HepG2 (cell line): ENCODE results near the gene TNS1. TPM values are rescaled to one million over a fixed set of nuclear protein-coding genes. Genes with fewer than 3 reads are reported as not detected.

Source experiments
- ATAC-seq: fragments of 200-7000 bp; cut with Tn5 transposase; 3 replicates; pipeline ENCODE4 v1.9.1; 2020; ENCODE audit warnings: mild to moderate bottlenecking, moderate library complexity
- BruUV-seq: library from RNA; stranded (reverse); fragments of 400-500 nt; replicated peaks from 2 replicates; lab custom pipeline; 2021; lab: Mats Ljungman, UMichigan
- CTCF ChIA-PET: fragments of 300-600 bp; formaldehyde crosslinking; extraction: SDS; loops from one replicate; lab custom pipeline; 2021; ENCODE audit warnings: low total read pairs, inconsistent platforms, low intra/inter-chr PET ratio; lab: Yijun Ruan, JAX
- POLR2A ChIA-PET: fragments of 350-600 bp; sonication (Branson Sonifier 250); formaldehyde crosslinking; loops from one replicate; lab custom pipeline; 2020; ENCODE audit warnings: antibody characterized with exemption, inconsistent platforms; lab: Yijun Ruan, JAX
- DNase-seq: peaks from one replicate; pipeline ENCODE4 v3.0.0-alpha.2; 2015; ENCODE audit warnings: low spot score
- FAIRE-seq: peaks from 3 replicates; lab custom pipeline; 2011; peaks lifted over from hg19 to GRCh38; lab: Jason Lieb, UNC
- H2AFZ ChIP-seq: one replicate; pipeline ENCODE4 v1.6.1; 2011; ENCODE audit warnings: low read length, inconsistent platforms
- H3K27ac ChIP-seq: fragments of 300-600 bp; 3 replicates; pipeline ENCODE4 v1.8.0; 2011; ENCODE audit warnings: mixed run types, mild to moderate bottlenecking, mixed read lengths, low read length, inconsistent platforms; ENCODE audit not compliant: insufficient read depth; ENCODE audit errors: extremely low read length
- H3K27me3 ChIP-seq, 2 experiments: fragments of 200-600 bp in 1 of 2; 2 replicates in 1 of 2; 3 replicates in 1 of 2; pipeline versions ENCODE4 v1.6.0 to v1.8.0; 2011; ENCODE audit warnings: low read length in 2 of 2, mild to moderate bottlenecking in 2 of 2, moderate library complexity in 2 of 2, inconsistent platforms in 1 of 2; ENCODE audit not compliant: insufficient read depth in 2 of 2, control insufficient read depth in 1 of 2
- H3K36me3 ChIP-seq, 2 experiments: fragments of 200-600 bp in 1 of 2; replicated peaks in 1 of 2; 2 replicates in 1 of 2; 3 replicates in 1 of 2; pipeline versions ENCODE4 v1.5.1 to v1.8.0; 2011; ENCODE audit warnings: low read length in 2 of 2, inconsistent platforms in 1 of 2; ENCODE audit not compliant: insufficient read depth in 2 of 2, control insufficient read depth in 1 of 2
- H3K4me1 ChIP-seq: 2 replicates; pipeline ENCODE4 v1.5.1; 2012; ENCODE audit warnings: low read length, inconsistent platforms; ENCODE audit not compliant: insufficient read depth
- H3K4me2 ChIP-seq: 2 replicates; pipeline ENCODE4 v1.6.0; 2011; ENCODE audit warnings: low read depth, low read length, inconsistent platforms
- H3K4me3 ChIP-seq, 3 experiments: fragments of 200-600 bp in 1 of 3; sonication (generic), shearing (Covaris generic) in 1 of 3; replicated peaks in 1 of 3; 2 replicates each; pipeline ENCODE4 v1.5.1; 2011 to 2016; ENCODE audit warnings: low read length in 3 of 3, inconsistent platforms in 2 of 3, low read depth in 2 of 3, mild to moderate bottlenecking in 2 of 3, control low read depth in 1 of 3, mixed read lengths in 1 of 3; ENCODE audit not compliant: insufficient read depth in 1 of 3
- H3K79me2 ChIP-seq: one replicate; pipeline ENCODE4 v1.6.1; 2011; ENCODE audit warnings: low read length, inconsistent platforms; ENCODE audit not compliant: insufficient read depth
- H3K9ac ChIP-seq: 2 replicates; pipeline ENCODE4 v1.6.0; 2011; ENCODE audit warnings: mild to moderate bottlenecking, low read depth, low read length, inconsistent platforms; ENCODE audit not compliant: insufficient read depth
- H3K9me3 ChIP-seq: 2 replicates; pipeline ENCODE4 v1.5.1; 2012; ENCODE audit warnings: mild to moderate bottlenecking, low read length
- H4K20me1 ChIP-seq: 2 replicates; pipeline ENCODE4 v1.6.0; 2011; ENCODE audit warnings: inconsistent platforms, mild to moderate bottlenecking, low read length, moderate library complexity; ENCODE audit not compliant: insufficient read depth
- ATF1 ChIP-seq: IDR thresholded peaks from 2 replicates; pipeline ENCODE4 v1.6.1; 2016; ENCODE audit warnings: mild to moderate bottlenecking, control low read depth
- HOMEZ ChIP-seq: IDR thresholded peaks from 2 replicates; pipeline ENCODE4 v1.6.1; 2016; ENCODE audit warnings: low read depth
- KDM3A ChIP-seq: IDR thresholded peaks from 2 replicates; pipeline ENCODE4 v1.6.1; 2018; ENCODE audit warnings: low read depth, missing compliant biosample characterization
- NFRKB ChIP-seq: fragments of 450-650 bp; IDR thresholded peaks from 2 replicates; pipeline ENCODE4 v1.6.1; 2017
- RARG ChIP-seq: sonication (generic); formaldehyde crosslinking; IDR thresholded peaks from 2 replicates; pipeline ENCODE4 v1.4.0; 2020; ENCODE audit warnings: low read depth, mild to moderate bottlenecking, missing genetic modification reagents
- RXRB ChIP-seq: IDR thresholded peaks from 2 replicates; pipeline ENCODE4 v1.6.1; 2016; ENCODE audit warnings: borderline replicate concordance, missing genetic modification reagents, missing compliant biosample characterization
- SMC3 ChIP-seq: IDR thresholded peaks from 2 replicates; pipeline ENCODE4 v1.6.1; 2011; ENCODE audit warnings: low read length, improper control_type of control experiment
- TCF7 ChIP-seq: sonication (generic); IDR thresholded peaks from 2 replicates; pipeline ENCODE4 v1.6.1; 2016; ENCODE audit warnings: antibody characterized with exemption, low read depth
- ZBTB1 ChIP-seq: sonication (generic); formaldehyde crosslinking; IDR thresholded peaks from 2 replicates; pipeline ENCODE4 v1.4.0; 2020; ENCODE audit warnings: missing genetic modification reagents, borderline replicate concordance
- ZNF225 ChIP-seq: sonication (generic); formaldehyde crosslinking; IDR thresholded peaks from 2 replicates; pipeline ENCODE4 v1.4.0; 2020; ENCODE audit warnings: mild to moderate bottlenecking, missing genetic modification reagents
- ZNF468 ChIP-seq: sonication (generic); formaldehyde crosslinking; IDR thresholded peaks from 2 replicates; pipeline ENCODE4 v1.8.0; 2022; ENCODE audit warnings: mild to moderate bottlenecking, moderate library complexity, missing genetic modification reagents
- ZNF510 ChIP-seq: sonication (generic); formaldehyde crosslinking; IDR thresholded peaks from 2 replicates; pipeline ENCODE4 v1.4.0; 2020; ENCODE audit warnings: low read depth, mild to moderate bottlenecking, missing genetic modification reagents
- whole genome bisulfite sequencing: methylation state at CpG from one replicate; pipeline ENCODE4 v1.1.6; 2017; ENCODE audit warnings: low lambda C conversion rate; 5-methylcytosine and 5-hydroxymethylcytosine counted together
- in situ Hi-C: cut with HindIII; loops from 2 replicates; pipeline ENCODE4 v1.10.0; 2017; ENCODE audit warnings: low pct_unique_long_range_greater_than_20kb; ENCODE audit not compliant: extremely low pct_ligation_motif_present
- intact Hi-C: fragments of 100-400 bp; cut with micrococcal nuclease; formaldehyde crosslinking; loops from one replicate; pipeline ENCODE4 v1.10.0; 2022; ENCODE audit not compliant: unreplicated experiment
- polyA plus RNA-seq, 8 experiments: library from polyadenylated mRNA; depleted of rRNA in 3 of 8; stranded (reverse) in 7 of 8; unstranded in 1 of 8; fragments of >200 nt; fragmentation: Illumina TruSeq in 4 of 8; extraction: Trizol in 4 of 8; gene quantifications; 2 replicates each; pipeline versions ENCODE4 v1.2.1 to v1.2.3, GENCODE V29; 2011 to 2016; ENCODE audit warnings: low read depth in 4 of 8, missing spikeins in 1 of 8, mixed read lengths in 1 of 8; ENCODE audit not compliant: insufficient read depth in 1 of 8
- total RNA-seq, 5 experiments: library from RNA; depleted of rRNA; stranded (reverse); fragments of >200 nt; fragmentation: Illumina TruSeq; extraction: Trizol; gene quantifications; 2 replicates each; pipeline ENCODE4 v1.2.3, GENCODE V29; 2016; ENCODE audit warnings: low read depth in 1 of 5
- TF ChIP-seq, protein P1 (sequence below): IDR thresholded peaks from 2 replicates; pipeline ENCODE4 v1.6.1; 2016; ENCODE audit warnings: low read depth, borderline replicate concordance
- TF ChIP-seq, protein P2 (sequence below): sonication (generic); formaldehyde crosslinking; IDR thresholded peaks from 2 replicates; pipeline ENCODE4 v1.5.1; 2020; ENCODE audit warnings: mild to moderate bottlenecking, missing genetic modification reagents, borderline replicate concordance
- TF ChIP-seq, protein P3 (sequence below): IDR thresholded peaks from 2 replicates; pipeline ENCODE4 v1.6.1; 2016; ENCODE audit warnings: low read depth, control low read depth

Gene TNS1
- total and polyA plus RNA-seq, 2 of the 13 experiments (the other 11 are each of a cell fraction or from before 2014, with no cell fraction given) = 1.9 to 118 TPM

- TF ChIP-seq ZNF510 (CRISPR knock-in tag) (no peak), ZBTB1 (CRISPR knock-in tag) (no peak), ZNF225 (CRISPR knock-in tag) (no peak)
- TF ChIP-seq, protein P1, sequence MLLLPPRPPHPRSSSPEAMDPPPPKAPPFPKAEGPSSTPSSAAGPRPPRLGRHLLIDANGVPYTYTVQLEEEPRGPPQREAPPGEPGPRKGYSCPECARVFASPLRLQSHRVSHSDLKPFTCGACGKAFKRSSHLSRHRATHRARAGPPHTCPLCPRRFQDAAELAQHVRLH = no peak
Measured at GRCh38 chr2:217843324-217843723, 159.5 kb downstream of the TNS1 start (continued).

DNA sequence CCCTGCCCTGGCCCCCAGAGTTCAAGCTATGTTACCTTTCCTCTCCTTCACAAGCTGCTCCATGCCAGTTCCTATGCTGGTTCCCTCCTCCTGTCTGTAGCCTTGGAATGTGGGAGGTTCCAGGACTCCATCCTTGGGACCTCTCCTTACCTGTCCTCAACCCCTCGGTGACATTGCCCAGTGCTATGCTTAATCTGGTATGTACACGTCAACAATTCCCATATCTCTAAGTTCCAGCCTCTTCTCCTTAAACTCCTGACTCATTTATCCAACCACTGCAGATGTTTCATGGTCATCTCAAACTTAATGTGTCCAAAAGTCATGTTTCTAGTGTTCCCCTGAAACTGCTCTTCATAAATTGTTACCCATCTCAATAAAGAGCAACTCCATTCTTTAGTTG, 160.8 kb downstream of the TNS1 start:
- no peak overlapping the region for H3K4me2 ChIP-seq
- H3K9ac ChIP-seq = no peak overlapping the region
- peaks cover 25% of the 10 kb centered on the region; the same call in 1 of the 2 replicates for H4K20me1 ChIP-seq
- in situ Hi-C loops = no loop called here
- ChIA-PET CTCF (no interaction called here), POLR2A (no interaction called here)
- WGBS = 72% methylated on average over 2 of the region's 2 CpGs
- no peaks in the 10 kb centered on the region for H3K27me3 ChIP-seq
- H2AFZ ChIP-seq = no peak overlapping the region
- no peak for FAIRE-seq
- no peak overlapping the region for H3K4me3 ChIP-seq
- H3K27ac ChIP-seq = no peak overlapping the region
- peaks cover 9% of the 10 kb centered on the region; the same call in 1 of the 2 replicates for H3K4me1 ChIP-seq
- peaks cover 25% of the 10 kb centered on the region for H3K9me3 ChIP-seq
- no TSS peak for BruUV-seq
- H3K79me2 ChIP-seq = no peaks in the 10 kb centered on the region
- ATAC-seq = no peak
- intact Hi-C loops = no loop called here
- DNase-seq = no peak
- H3K36me3 ChIP-seq = peaks cover 0 to under 1% of the 10 kb centered on the region in 2 experiments; a peak in 1 of 5 replicates
- TF ChIP-seq, protein P2, sequence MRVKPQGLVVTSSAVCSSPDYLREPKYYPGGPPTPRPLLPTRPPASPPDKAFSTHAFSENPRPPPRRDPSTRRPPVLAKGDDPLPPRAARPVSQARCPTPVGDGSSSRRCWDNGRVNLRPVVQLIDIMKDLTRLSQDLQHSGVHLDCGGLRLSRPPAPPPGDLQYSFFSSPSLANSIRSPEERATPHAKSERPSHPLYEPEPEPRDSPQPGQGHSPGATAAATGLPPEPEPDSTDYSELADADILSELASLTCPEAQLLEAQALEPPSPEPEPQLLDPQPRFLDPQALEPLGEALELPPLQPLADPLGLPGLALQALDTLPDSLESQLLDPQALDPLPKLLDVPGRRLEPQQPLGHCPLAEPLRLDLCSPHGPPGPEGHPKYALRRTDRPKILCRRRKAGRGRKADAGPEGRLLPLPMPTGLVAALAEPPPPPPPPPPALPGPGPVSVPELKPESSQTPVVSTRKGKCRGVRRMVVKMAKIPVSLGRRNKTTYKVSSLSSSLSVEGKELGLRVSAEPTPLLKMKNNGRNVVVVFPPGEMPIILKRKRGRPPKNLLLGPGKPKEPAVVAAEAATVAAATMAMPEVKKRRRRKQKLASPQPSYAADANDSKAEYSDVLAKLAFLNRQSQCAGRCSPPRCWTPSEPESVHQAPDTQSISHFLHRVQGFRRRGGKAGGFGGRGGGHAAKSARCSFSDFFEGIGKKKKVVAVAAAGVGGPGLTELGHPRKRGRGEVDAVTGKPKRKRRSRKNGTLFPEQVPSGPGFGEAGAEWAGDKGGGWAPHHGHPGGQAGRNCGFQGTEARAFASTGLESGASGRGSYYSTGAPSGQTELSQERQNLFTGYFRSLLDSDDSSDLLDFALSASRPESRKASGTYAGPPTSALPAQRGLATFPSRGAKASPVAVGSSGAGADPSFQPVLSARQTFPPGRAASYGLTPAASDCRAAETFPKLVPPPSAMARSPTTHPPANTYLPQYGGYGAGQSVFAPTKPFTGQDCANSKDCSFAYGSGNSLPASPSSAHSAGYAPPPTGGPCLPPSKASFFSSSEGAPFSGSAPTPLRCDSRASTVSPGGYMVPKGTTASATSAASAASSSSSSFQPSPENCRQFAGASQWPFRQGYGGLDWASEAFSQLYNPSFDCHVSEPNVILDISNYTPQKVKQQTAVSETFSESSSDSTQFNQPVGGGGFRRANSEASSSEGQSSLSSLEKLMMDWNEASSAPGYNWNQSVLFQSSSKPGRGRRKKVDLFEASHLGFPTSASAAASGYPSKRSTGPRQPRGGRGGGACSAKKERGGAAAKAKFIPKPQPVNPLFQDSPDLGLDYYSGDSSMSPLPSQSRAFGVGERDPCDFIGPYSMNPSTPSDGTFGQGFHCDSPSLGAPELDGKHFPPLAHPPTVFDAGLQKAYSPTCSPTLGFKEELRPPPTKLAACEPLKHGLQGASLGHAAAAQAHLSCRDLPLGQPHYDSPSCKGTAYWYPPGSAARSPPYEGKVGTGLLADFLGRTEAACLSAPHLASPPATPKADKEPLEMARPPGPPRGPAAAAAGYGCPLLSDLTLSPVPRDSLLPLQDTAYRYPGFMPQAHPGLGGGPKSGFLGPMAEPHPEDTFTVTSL (CRISPR knock-in tag) = no peak
- TF ChIP-seq ZNF468 (CRISPR knock-in tag) (no peak), RARG (no peak), ATF1 (no peak), TCF7 (no peak), KDM3A (CRISPR knock-in tag) (no peak), SMC3 (no peak), RXRB (CRISPR knock-in tag) (no peak), HOMEZ (CRISPR knock-in tag) (no peak), NFRKB (no peak)
- TF ChIP-seq, protein P3, sequence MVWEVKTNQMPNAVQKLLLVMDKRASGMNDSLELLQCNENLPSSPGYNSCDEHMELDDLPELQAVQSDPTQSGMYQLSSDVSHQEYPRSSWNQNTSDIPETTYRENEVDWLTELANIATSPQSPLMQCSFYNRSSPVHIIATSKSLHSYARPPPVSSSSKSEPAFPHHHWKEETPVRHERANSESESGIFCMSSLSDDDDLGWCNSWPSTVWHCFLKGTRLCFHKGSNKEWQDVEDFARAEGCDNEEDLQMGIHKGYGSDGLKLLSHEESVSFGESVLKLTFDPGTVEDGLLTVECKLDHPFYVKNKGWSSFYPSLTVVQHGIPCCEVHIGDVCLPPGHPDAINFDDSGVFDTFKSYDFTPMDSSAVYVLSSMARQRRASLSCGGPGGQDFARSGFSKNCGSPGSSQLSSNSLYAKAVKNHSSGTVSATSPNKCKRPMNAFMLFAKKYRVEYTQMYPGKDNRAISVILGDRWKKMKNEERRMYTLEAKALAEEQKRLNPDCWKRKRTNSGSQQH (CRISPR knock-in tag) = no peak
